ENCODE measurements around the gene TNFSF13B.

The TNFSF13B gene

GRCh38 chr13:108352599-108352998 lies 83.1 kb downstream of the TNFSF13B start:
- TF ChIP-seq, protein P1, sequence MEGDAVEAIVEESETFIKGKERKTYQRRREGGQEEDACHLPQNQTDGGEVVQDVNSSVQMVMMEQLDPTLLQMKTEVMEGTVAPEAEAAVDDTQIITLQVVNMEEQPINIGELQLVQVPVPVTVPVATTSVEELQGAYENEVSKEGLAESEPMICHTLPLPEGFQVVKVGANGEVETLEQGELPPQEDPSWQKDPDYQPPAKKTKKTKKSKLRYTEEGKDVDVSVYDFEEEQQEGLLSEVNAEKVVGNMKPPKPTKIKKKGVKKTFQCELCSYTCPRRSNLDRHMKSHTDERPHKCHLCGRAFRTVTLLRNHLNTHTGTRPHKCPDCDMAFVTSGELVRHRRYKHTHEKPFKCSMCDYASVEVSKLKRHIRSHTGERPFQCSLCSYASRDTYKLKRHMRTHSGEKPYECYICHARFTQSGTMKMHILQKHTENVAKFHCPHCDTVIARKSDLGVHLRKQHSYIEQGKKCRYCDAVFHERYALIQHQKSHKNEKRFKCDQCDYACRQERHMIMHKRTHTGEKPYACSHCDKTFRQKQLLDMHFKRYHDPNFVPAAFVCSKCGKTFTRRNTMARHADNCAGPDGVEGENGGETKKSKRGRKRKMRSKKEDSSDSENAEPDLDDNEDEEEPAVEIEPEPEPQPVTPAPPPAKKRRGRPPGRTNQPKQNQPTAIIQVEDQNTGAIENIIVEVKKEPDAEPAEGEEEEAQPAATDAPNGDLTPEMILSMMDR (IDR thresholded peaks at IDR 0.05; ENCODE audit: low read depth, low read length), result no peak
- in situ Hi-C loops (cut with HindIII; ENCODE audit: low sequenced_read_pairs), result no loop called here
- DNase-seq (ENCODE audit: low read depth, low spot score), result no peak
- H3K4me3 ChIP-seq (ENCODE audit: low read depth, low read length), result no peak overlapping the region

DNA sequence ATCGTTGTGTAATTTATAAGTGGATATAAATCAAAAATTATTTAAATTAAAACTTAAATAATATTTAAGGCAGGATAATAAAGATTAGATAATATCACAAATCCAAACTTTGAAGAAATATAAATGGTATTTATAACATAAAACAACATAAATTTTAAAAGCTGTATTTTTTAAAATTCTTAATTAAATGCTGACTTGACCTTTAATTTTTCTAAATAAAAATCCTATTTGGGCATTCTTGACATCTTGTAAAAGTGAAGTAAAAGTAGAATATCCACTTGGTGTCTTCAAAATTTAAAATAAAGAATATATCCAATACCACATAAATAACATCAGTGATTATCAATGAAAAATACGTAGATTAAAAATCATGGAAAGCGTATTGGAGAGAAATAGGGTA lies 87.7 kb downstream of the TNFSF13B start:
- no peak for DNase-seq (ENCODE audit: low read depth, low spot score)
- H3K4me3 ChIP-seq (ENCODE audit: low read depth, low read length), result no peak overlapping the region
- in situ Hi-C loops (cut with HindIII; ENCODE audit: low sequenced_read_pairs), result no loop called here
- TF ChIP-seq, protein P1 (IDR thresholded peaks at IDR 0.05; ENCODE audit: low read depth, low read length), result no peak

Measured in astrocyte of the spinal cord (primary cell).